AG04450 (cell line): ENCODE data around the gene PPFIA1. TPM values are rescaled to one million over a fixed set of nuclear protein-coding genes. Genes with fewer than 3 reads are reported as not detected.

Experiments used
- CTCF ChIA-PET: fragments of 300-600, 350-600 bp; formaldehyde crosslinking; extraction: SDS; loops from one replicate; lab custom pipeline; 2022; ENCODE audit warnings: antibody characterized with exemption, inconsistent platforms; lab: Charles Lee
- POLR2A ChIA-PET: fragments of 350-600 bp; formaldehyde crosslinking; extraction: SDS; loops from one replicate; lab custom pipeline; 2021; ENCODE audit warnings: antibody characterized with exemption, inconsistent platforms; lab: Yijun Ruan, JAX
- DNase-seq: peaks from one replicate; pipeline ENCODE4 v3.0.0-alpha.2; 2011; ENCODE audit warnings: low read depth, low spot score
- H3K27ac ChIP-seq: one replicate; pipeline ENCODE4 v1.5.1; 2012; ENCODE audit warnings: low read depth, low read length, control low read depth
- H3K27me3 ChIP-seq: one replicate; pipeline ENCODE4 v1.6.0; 2012; ENCODE audit warnings: low read length; ENCODE audit not compliant: control insufficient read depth, insufficient read depth
- H3K4me3 ChIP-seq: 2 replicates; pipeline ENCODE4 v1.5.1; 2011; ENCODE audit warnings: mild to moderate bottlenecking, low read depth, low read length, control low read depth
- H3K9me3 ChIP-seq: 2 replicates; pipeline ENCODE4 v1.5.1; 2012; ENCODE audit warnings: low read length; ENCODE audit not compliant: control insufficient read depth, insufficient read depth
- polyA plus RNA-seq: library from polyadenylated mRNA; depleted of rRNA; stranded (reverse); fragments of >200 nt; gene quantifications from 2 replicates; pipeline ENCODE4 v1.2.3, GENCODE V29; 2011
- TF ChIP-seq, protein P1 (sequence below): IDR thresholded peaks from 2 replicates; pipeline ENCODE4 v1.5.1; 2011; ENCODE audit warnings: low read depth, low read length, control low read depth, inconsistent platforms

Gene PPFIA1
- polyA plus RNA-seq, 1 experiment, result 39.9 TPM

GRCh38 chr11:70354629-70355028 is 84.1 kb downstream of the PPFIA1 start:
- TF ChIP-seq, protein P1, sequence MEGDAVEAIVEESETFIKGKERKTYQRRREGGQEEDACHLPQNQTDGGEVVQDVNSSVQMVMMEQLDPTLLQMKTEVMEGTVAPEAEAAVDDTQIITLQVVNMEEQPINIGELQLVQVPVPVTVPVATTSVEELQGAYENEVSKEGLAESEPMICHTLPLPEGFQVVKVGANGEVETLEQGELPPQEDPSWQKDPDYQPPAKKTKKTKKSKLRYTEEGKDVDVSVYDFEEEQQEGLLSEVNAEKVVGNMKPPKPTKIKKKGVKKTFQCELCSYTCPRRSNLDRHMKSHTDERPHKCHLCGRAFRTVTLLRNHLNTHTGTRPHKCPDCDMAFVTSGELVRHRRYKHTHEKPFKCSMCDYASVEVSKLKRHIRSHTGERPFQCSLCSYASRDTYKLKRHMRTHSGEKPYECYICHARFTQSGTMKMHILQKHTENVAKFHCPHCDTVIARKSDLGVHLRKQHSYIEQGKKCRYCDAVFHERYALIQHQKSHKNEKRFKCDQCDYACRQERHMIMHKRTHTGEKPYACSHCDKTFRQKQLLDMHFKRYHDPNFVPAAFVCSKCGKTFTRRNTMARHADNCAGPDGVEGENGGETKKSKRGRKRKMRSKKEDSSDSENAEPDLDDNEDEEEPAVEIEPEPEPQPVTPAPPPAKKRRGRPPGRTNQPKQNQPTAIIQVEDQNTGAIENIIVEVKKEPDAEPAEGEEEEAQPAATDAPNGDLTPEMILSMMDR, result no peak
- Histone ChIP-seq H3K4me3 (no peak overlapping the region), H3K9me3 (no peaks in the 10 kb centered on the region), H3K27me3 (no peaks in the 10 kb centered on the region), H3K27ac (no peak overlapping the region)
- ChIA-PET POLR2A (no interaction called here), CTCF (interaction anchor here (1.1 kb wide), 1 partner anchor 61 kb away, joined by 3 read pairs; no protein-coding TSS in a partner anchor)
- no peak for DNase-seq

DNA sequence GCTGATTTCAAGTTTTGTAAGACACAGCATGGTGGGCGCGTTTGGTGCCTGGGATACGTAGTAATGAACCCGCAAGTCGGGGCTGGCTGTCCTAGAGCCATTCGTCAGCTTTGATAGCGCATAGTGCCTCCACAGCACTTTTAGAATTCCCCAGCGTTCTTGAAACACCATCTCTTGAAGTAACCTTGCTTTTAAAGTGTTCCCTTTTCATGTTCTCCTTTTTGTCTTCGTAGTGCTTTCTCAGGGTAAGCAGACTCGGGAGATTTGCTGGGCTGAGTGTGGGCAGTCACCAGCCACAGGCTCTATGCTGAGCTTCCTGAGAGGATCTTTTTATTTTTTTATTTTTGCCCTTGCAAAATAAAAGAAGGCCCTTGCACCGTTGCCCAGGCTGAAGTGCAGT is 88.3 kb downstream of the PPFIA1 start:
- Histone ChIP-seq H3K27me3 (no peaks in the 10 kb centered on the region), H3K27ac (no peak overlapping the region), H3K9me3 (no peaks in the 10 kb centered on the region), H3K4me3 (no peak overlapping the region)
- TF ChIP-seq, protein P1, result no peak
- CTCF ChIA-PET, result no interaction called here
- POLR2A ChIA-PET, result no interaction called here
- no peak for DNase-seq

DNA sequence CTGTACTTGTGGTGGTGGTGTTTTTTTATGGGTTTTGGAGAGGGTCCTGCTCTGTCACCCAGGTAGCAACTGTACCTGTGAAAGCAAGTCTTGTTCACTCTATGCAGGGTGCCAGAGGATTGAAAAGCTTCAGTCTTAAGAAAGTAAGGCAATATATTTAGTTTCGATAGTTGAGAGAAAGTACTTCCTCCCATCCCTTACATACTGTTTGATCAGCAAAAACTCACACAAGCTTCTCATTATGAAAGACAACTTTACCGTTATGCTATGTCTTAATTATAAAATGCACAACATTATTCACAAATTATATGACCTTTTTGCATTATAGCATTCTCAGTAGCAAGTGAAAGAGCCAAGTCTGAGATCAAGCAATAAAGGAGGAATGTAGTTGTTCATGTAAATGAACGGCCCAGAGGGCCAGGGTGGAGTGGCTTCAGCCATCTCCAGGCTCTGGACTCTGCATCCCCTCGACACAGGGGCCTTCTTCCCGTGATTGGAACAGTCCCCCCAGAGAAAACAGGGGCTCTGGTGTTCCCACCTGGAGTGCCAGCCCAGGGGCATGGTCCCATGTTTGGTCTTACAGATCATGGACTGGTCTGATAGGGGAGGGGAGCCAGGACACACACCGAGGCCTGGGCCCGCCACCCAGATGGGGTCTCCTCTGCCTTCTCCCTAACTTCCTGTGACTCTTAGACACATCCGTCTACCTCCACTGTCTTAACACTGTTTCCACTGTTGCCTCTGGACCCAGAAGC is 89.1 kb downstream of the PPFIA1 start:
- H3K4me3 ChIP-seq, result no peak overlapping the region
- no peaks in the 10 kb centered on the region for H3K27me3 ChIP-seq
- H3K9me3 ChIP-seq, result no peaks in the 10 kb centered on the region
- ChIA-PET POLR2A (no interaction called here), CTCF (no interaction called here)
- H3K27ac ChIP-seq, result no peak overlapping the region
- TF ChIP-seq, protein P1, result no peak
- no peak for DNase-seq

GRCh38 chr11:70360211-70360610 is 89.7 kb downstream of the PPFIA1 start:
- Histone ChIP-seq H3K27ac (no peak overlapping the region), H3K27me3 (no peaks in the 10 kb centered on the region), H3K4me3 (no peak overlapping the region), H3K9me3 (no peaks in the 10 kb centered on the region)
- POLR2A ChIA-PET, result no interaction called here
- CTCF ChIA-PET, result interaction anchor here (0.6 kb wide), 1 partner anchor 8 kb away, joined by 3 read pairs; no protein-coding TSS in a partner anchor
- no peak for DNase-seq
- TF ChIP-seq, protein P1, result no peak

- TF ChIP-seq, protein P1, result no peak
- Histone ChIP-seq H3K9me3 (no peaks in the 10 kb centered on the region), H3K27ac (no peak overlapping the region), H3K27me3 (no peaks in the 10 kb centered on the region), H3K4me3 (no peak overlapping the region)
- ChIA-PET CTCF (no interaction called here), POLR2A (no interaction called here)
- DNase-seq, result no peak
Measured at GRCh38 chr11:70364178-70364577, 93.7 kb downstream of the PPFIA1 start.
